ENCODE results near the gene FARP2. TPM values are rescaled to one million over a fixed set of nuclear protein-coding genes. Genes with fewer than 3 reads are reported as not detected.

Gene FARP2
- total and polyA plus RNA-seq, 2 of the 13 experiments (the other 11 are each of a cell fraction or from before 2014, with no cell fraction given): 28.0 to 45.4 TPM

GRCh38 chr2:241432824-241433448 is 76.9 kb downstream of the FARP2 start (continued):
- TF ChIP-seq ZFP91 (CRISPR knock-in tag; IDR thresholded peaks at IDR 0.05; ENCODE audit: borderline replicate concordance) (peak; percentile 98; the same call in 1 of the 2 replicates), ZNF441 (CRISPR knock-in tag; IDR thresholded peaks at IDR 0.05; ENCODE audit: borderline replicate concordance) (no peak), ESRRA (CRISPR knock-in tag; IDR thresholded peaks at IDR 0.05; ENCODE audit: low read depth) (no peak), REL (CRISPR knock-in tag; conservative IDR thresholded peaks at IDR 0.05) (no peak), ZBTB1 (CRISPR knock-in tag; IDR thresholded peaks at IDR 0.05; ENCODE audit: borderline replicate concordance) (no peak), ZNF841 (CRISPR knock-in tag; IDR thresholded peaks at IDR 0.05; ENCODE audit: borderline replicate concordance) (no peak), NR2F1 (CRISPR knock-in tag; IDR thresholded peaks at IDR 0.05) (no peak), CEBPG (CRISPR knock-in tag; IDR thresholded peaks at IDR 0.05) (0 out of 2 replicates have a peak, but pooled peaks have one; percentile 40), RELA (CRISPR knock-in tag; IDR thresholded peaks at IDR 0.05) (no peak), KDM3A (CRISPR knock-in tag; IDR thresholded peaks at IDR 0.05; ENCODE audit: low read depth) (no peak), SIN3A (IDR thresholded peaks at IDR 0.05; ENCODE audit: borderline replicate concordance, low read depth, low read length) (no peak), ZNF678 (CRISPR knock-in tag; IDR thresholded peaks at IDR 0.05) (no peak), ZNF644 (CRISPR knock-in tag; IDR thresholded peaks at IDR 0.05; ENCODE audit: low read depth) (peak; percentile 65; the same call in 1 of the 2 replicates), ARNTL (CRISPR knock-in tag; IDR thresholded peaks at IDR 0.05) (peak; percentile 83), STAG1 (CRISPR knock-in tag; IDR thresholded peaks at IDR 0.05) (peak; percentile 35), FOXM1 (CRISPR knock-in tag; IDR thresholded peaks at IDR 0.05) (no peak), ZNF891 (CRISPR knock-in tag; IDR thresholded peaks at IDR 0.05) (no peak), ZNF674 (CRISPR knock-in tag; IDR thresholded peaks at IDR 0.05; ENCODE audit: low read depth) (no peak), PAXIP1 (CRISPR knock-in tag; conservative IDR thresholded peaks at IDR 0.05) (peak; percentile 88), CSRNP1 (CRISPR knock-in tag; IDR thresholded peaks at IDR 0.05) (no peak), ZSCAN21 (CRISPR knock-in tag; IDR thresholded peaks at IDR 0.05; ENCODE audit: borderline replicate concordance) (no peak), NFE2L2 (IDR thresholded peaks at IDR 0.05; ENCODE audit: low read length) (no peak), ATF3 (CRISPR knock-in tag; IDR thresholded peaks at IDR 0.05) (no peak)

Measured in HepG2 (cell line).